Neural progenitor cell (in vitro differentiated cells): ENCODE results near the gene GASK1A. TPM values are rescaled to one million over a fixed set of nuclear protein-coding genes. Genes with fewer than 3 reads are reported as not detected.

Experiments used
- DNase-seq: peaks from one replicate; pipeline ENCODE4 v3.0.0-alpha.2; 2016; ENCODE audit warnings: low spot score
- H2AFZ ChIP-seq: fragments of 200-600 bp; sonication (generic); replicated peaks from 2 replicates; pipeline ENCODE4 v1.6.1; 2016; ENCODE audit warnings: antibody characterized with exemption
- H3F3A ChIP-seq: fragments of 200-600 bp; sonication (generic); 2 replicates; pipeline ENCODE4 v1.6.1; 2016; ENCODE audit warnings: antibody characterized with exemption, low read depth
- H3K27ac ChIP-seq: fragments of 200-600 bp; sonication (generic); 2 replicates; pipeline ENCODE4 v1.5.1; 2016; ENCODE audit warnings: mild to moderate bottlenecking
- H3K27me3 ChIP-seq: fragments of 200-600 bp; sonication (generic); 2 replicates; pipeline ENCODE4 v1.6.1; 2016; ENCODE audit warnings: mild to moderate bottlenecking, moderate library complexity
- H3K36me3 ChIP-seq: fragments of 200-600 bp; sonication (generic); 2 replicates; pipeline ENCODE4 v1.5.1; 2016
- H3K4me1 ChIP-seq: fragments of 200-600 bp; sonication (generic); 2 replicates; pipeline ENCODE4 v1.6.1; 2016; ENCODE audit warnings: mixed run types
- H3K4me2 ChIP-seq: fragments of 200-600 bp; sonication (generic); 2 replicates; pipeline ENCODE4 v1.6.1; 2016
- H3K4me3 ChIP-seq: fragments of 200-600 bp; sonication (generic); 2 replicates; pipeline ENCODE4 v1.5.1; 2016
- H3K79me2 ChIP-seq: fragments of 200-600 bp; sonication (generic); 2 replicates; pipeline ENCODE4 v1.6.1; 2016; ENCODE audit warnings: low read depth
- H3K9ac ChIP-seq: fragments of 200-600 bp; sonication (generic); 2 replicates; pipeline ENCODE4 v1.6.1; 2016
- H3K9me3 ChIP-seq: fragments of 200-600 bp; sonication (generic); 2 replicates; pipeline ENCODE4 v1.5.1; 2016; ENCODE audit warnings: low read depth
- H4K20me1 ChIP-seq: fragments of 200-600 bp; sonication (generic); 2 replicates; pipeline ENCODE4 v1.6.1; 2016; ENCODE audit warnings: low read depth
- H3K27ac Mint-ChIP-seq: 3 replicates; pipeline ENCODE4 v1.8.0; 2021; ENCODE audit warnings: mixed read lengths
- H3K27me3 Mint-ChIP-seq: 2 replicates; pipeline ENCODE4 v1.8.0; 2022; ENCODE audit warnings: low read depth, mild to moderate bottlenecking, inconsistent platforms, moderate library complexity, mixed read lengths; ENCODE audit not compliant: insufficient read depth
- H3K36me3 Mint-ChIP-seq: 3 replicates; pipeline ENCODE4 v1.8.0; 2021; ENCODE audit warnings: mixed read lengths
- H3K4me1 Mint-ChIP-seq: 3 replicates; pipeline ENCODE4 v1.8.0; 2021; ENCODE audit warnings: mixed read lengths
- H3K4me3 Mint-ChIP-seq: 3 replicates; pipeline ENCODE4 v1.8.0; 2021; ENCODE audit warnings: mild to moderate bottlenecking, moderate library complexity, mixed read lengths
- H3K9me3 Mint-ChIP-seq: 3 replicates; pipeline ENCODE4 v1.8.0; 2020; ENCODE audit warnings: mixed read lengths
- CTCF ChIP-seq: fragments of 200-600 bp; sonication (generic); IDR thresholded peaks from 2 replicates; pipeline ENCODE4 v1.5.1; 2017; ENCODE audit warnings: antibody characterized with exemption, mild to moderate bottlenecking
- EZH2 ChIP-seq: fragments of 200-600 bp; sonication (generic); IDR thresholded peaks from 2 replicates; pipeline ENCODE4 v1.6.1; 2017; ENCODE audit warnings: antibody characterized with exemption, mild to moderate bottlenecking, moderate library complexity
- EZH2phosphoT487 ChIP-seq: fragments of 200-600 bp; sonication (generic); IDR thresholded peaks from 2 replicates; pipeline ENCODE4 v1.6.1; 2017; ENCODE audit warnings: antibody characterized with exemption
- total RNA-seq: library from RNA; depleted of rRNA; stranded (reverse); fragments of >200 nt; gene quantifications from 2 replicates; pipeline ENCODE4 v1.2.3, GENCODE V29; 2015; ENCODE audit warnings: low replicate concordance

GASK1A gene
- total RNA-seq, 1 donor from 2014 or later = 3.9 TPM

DNA sequence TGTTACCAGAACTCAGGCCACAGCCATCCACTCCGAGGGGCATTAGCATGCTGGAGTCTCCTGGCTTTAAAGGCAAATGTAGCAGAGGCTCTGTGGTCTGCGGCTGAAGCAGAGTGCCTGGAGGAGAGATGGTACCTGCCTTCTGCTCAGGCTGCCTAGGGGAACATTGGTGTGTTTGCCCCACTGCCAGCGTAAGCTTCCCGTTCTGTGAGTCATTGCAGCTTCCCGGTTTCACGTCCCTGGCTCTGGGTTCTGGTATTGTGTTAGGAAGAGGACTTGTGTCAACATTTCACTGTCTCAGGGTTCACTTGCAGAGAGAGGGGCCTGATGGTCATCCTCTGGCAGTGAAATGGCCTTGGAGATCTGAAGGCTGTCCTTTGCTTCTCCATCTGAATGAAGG is 1.8 kb downstream of the GASK1A start:
- Histone ChIP-seq H4K20me1 (no peaks in the 10 kb centered on the region), H3K9me3 (no peaks in the 10 kb centered on the region), H3K9ac (no peak overlapping the region), H3F3A (peaks cover 25% of the 10 kb centered on the region), H3K79me2 (no peaks in the 10 kb centered on the region), H3K27ac (no peak overlapping the region), H3K4me3 (no peak overlapping the region), H2AFZ (no peak overlapping the region), H3K4me2 (peak overlapping the region; percentile 93), H3K36me3 (no peaks in the 10 kb centered on the region), H3K4me1 (peaks cover 38% of the 10 kb centered on the region), H3K27me3 (peaks cover 36% of the 10 kb centered on the region)
- DNase-seq = peak; percentile 20
- Mint-ChIP-seq H3K4me1 (peaks cover 8% of the 10 kb centered on the region), H3K4me3 (no peak overlapping the region), H3K9me3 (peaks cover 12% of the 10 kb centered on the region), H3K27me3 (peaks cover 27% of the 10 kb centered on the region), H3K36me3 (peaks cover 3% of the 10 kb centered on the region), H3K27ac (no peak overlapping the region)
- TF ChIP-seq CTCF (no peak), EZH2 (no peak), EZH2phosphoT487 (no peak)

DNA sequence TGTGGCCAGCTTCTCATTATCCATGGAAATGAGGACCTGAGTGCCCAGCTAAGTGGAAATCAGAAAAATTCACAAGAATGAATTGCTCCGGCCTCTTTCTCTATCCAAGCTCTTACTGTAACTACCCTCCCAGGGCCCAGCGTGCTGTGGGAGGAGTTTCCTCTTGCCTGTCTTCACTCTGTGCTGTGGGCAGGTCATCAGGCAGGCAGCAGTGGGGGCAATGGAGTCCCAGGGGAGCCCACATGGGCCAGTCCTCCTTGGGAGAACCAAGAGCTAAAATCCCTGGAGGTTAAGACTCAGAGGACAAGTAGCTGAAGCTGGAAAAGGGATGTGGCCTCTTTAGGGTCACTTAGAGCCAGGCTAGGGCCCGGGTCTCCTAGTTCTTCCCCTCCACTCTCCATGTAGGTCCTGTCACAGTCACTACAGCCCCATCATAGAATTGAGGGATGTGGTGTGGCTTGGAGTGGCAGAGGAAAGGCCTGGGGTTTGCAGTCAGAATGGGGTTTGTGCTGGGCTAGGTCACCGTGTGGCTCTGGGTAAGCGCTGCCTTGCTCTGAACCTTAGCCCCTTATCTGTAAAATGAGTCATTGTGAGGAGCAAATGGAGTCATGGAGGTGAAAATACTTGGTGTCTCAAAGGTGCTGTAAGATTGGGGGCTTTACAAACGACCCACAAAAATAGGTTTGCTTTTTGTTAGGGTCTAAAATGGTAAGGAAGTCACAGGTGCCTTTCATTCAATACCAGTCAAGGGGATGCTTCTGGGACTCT is 3.7 kb downstream of the GASK1A start:
- Mint-ChIP-seq H3K4me1 (peaks cover 8% of the 10 kb centered on the region), H3K27me3 (peaks cover 27% of the 10 kb centered on the region)
- TF ChIP-seq EZH2 = no peak
- no peak for TF ChIP-seq EZH2phosphoT487
- no peak for TF ChIP-seq CTCF

DNA sequence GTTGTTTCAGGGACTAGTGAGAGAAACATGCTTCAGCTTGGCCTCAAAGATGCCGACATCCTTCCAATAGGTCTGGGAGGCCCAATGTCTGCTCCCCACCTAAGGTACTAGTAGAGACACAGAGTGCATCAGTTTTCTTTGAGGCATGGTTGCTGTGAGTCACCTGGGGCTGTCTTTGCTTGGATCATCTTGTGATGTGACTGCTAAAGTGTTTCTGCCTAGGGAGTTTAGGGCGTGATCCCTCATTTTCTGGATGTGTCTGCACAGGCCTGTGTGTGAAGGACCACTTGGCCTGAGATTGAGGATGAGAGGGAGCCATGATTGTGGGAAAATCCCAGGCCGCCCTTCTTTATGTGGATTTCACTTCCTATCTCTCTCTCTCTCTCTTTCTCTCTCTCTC is 4.8 kb downstream of the GASK1A start:
- peaks cover 24% of the 10 kb centered on the region for H3F3A ChIP-seq
- H3K9me3 ChIP-seq = no peaks in the 10 kb centered on the region
- H2AFZ ChIP-seq = no peak overlapping the region
- Mint-ChIP-seq H3K4me1 (peaks cover 4% of the 10 kb centered on the region), H3K4me3 (no peak overlapping the region), H3K36me3 (no peaks in the 10 kb centered on the region), H3K9me3 (peaks cover 2% of the 10 kb centered on the region), H3K27me3 (peaks cover 19% of the 10 kb centered on the region), H3K27ac (no peak overlapping the region)
- no peak overlapping the region for H3K27ac ChIP-seq
- peaks cover 3% of the 10 kb centered on the region for H4K20me1 ChIP-seq
- H3K27me3 ChIP-seq = peaks cover 19% of the 10 kb centered on the region
- no peaks in the 10 kb centered on the region for H3K36me3 ChIP-seq
- H3K4me2 ChIP-seq = no peak overlapping the region
- H3K9ac ChIP-seq = no peak overlapping the region
- DNase-seq = no peak
- no peaks in the 10 kb centered on the region for H3K79me2 ChIP-seq
- TF ChIP-seq CTCF = no peak
- no peak for TF ChIP-seq EZH2
- no peak for TF ChIP-seq EZH2phosphoT487
- H3K4me3 ChIP-seq = no peak overlapping the region
- peaks cover 35% of the 10 kb centered on the region for H3K4me1 ChIP-seq

More for the DNA sequence above, 3.7 kb downstream of the GASK1A start:
- H3K9me3 Mint-ChIP-seq = peaks cover 4% of the 10 kb centered on the region
- Histone ChIP-seq H3K4me1 (peaks cover 38% of the 10 kb centered on the region), H3K4me3 (no peak overlapping the region), H3K27me3 (peaks cover 29% of the 10 kb centered on the region), H3F3A (peaks cover 25% of the 10 kb centered on the region), H3K27ac (no peak overlapping the region), H3K4me2 (no peak overlapping the region), H3K9ac (no peak overlapping the region), H3K9me3 (no peaks in the 10 kb centered on the region), H3K79me2 (no peaks in the 10 kb centered on the region), H2AFZ (no peak overlapping the region), H4K20me1 (no peaks in the 10 kb centered on the region), H3K36me3 (no peaks in the 10 kb centered on the region)
- H3K27ac Mint-ChIP-seq = no peak overlapping the region
- no peak for DNase-seq
- H3K4me3 Mint-ChIP-seq = no peak overlapping the region
- no peaks in the 10 kb centered on the region for H3K36me3 Mint-ChIP-seq
